Measurements from ENCODE around the gene USP31.

The USP31 gene
- total RNA-seq: 19.1 to 19.8 reads per million in 2 donors

- peak; percentile 84 for DNase-seq
Observed at GRCh38 chr16:23149267-23149992, at the start of gene USP31. TSS of gene USP31 (minus strand) at chr16:23149452. CDS start at chr16:23149270, 182 bp downstream.

DNA sequence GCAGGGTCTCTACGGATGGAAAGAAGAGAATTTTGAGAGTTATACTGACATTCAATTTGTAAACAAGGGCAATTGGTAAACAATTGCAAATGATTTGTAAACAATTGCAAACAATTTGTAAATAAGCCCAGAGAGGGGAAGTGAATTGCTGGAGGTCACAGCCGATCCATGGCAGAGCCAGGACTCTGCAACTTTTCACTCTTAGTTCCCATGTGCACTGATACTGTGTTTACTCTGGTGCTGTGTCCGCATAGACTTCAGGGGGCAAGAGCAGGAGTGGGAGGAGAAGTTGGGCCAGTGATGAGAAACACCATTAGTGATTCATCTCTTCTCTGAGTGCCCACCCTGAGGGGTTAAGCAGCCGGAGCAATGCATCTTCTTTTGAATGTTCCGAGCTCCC, 47.3 kb upstream of the USP31 start:
- no peak for DNase-seq

DNA sequence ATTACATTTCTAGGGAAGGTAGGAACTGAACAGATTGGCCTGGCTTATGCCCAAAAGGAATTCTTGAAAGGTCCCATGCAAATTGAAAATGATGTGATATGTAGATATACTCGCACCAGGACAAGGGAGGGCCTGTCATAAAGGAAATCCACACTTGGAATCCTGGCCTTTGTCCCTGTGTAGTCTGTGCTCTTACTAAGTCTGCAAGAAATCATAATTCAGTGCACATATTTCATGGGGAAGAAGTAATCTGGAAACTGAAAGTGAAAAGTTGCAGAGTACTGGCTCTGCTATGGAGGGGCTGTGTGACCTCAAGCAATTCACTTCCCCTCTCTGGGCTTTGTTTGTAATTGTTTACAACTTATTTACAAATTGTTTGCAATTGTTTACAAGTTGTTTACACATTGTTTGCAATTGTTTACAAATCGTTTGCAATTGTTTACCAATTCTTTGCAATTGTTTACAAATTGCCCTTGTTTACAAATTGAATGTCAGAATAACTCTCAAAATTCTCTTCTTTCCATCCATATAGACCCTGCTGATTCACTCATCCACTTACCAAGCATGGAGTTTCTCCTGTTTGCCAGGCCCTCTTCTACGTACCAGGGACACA, 46.2 kb upstream of the USP31 start:
- DNase-seq: no peak

DNA sequence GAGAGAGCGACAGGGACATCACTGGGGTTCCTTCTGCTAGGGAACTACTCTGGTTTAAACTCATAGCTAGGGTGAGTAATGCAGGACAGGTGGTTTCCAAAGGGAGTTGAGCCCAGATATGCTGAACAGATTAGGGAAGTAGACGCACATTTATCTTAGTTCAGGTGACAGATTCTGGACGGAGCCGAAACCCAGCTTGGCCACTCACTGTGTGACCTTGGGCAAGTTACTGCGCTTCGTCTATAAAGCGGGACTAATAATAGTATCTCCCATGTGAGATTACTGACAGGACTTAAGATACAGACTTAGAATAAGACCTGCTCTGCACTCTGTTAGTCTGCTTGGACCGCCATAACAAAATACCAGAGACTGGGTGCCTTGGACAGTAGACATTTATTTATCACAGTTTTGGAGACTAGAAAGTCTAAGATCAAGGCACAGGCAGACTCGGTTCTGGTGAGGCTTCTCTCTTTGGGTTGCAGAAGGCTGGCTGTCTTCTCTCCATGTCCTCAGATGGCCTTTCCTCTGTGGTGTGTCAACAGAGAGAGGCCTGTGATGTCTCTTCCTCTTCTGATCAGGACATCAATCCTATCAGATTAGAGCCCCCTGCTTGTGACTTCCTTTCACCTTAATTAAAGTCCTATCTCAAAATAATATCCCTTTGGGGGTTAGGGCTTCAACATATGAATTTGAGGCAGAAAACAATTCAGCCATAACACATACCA, 45.4 kb upstream of the USP31 start:
- no peak for DNase-seq

- no peak for DNase-seq
Observed at GRCh38 chr16:23188911-23189310, 39.7 kb upstream of the USP31 start.

DNA sequence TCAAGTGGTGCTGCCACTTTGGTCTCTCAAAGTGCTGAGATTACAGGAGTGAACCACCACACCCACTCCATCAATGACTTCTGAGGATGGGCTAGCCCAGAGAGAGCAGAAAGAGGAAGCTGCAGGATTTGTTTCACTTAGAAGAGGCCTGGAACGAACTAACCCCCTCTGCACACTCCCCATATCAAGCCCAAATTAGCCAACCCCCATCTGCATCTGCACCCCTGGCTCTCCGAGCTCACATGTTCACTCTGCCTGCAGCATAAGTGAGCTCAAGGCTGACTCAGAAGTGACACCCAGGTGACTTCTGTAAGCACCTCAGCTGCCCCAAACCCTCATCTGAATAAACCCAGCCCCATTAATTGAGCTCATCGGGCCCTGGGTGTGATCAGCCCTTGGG, 38.1 kb upstream of the USP31 start:
- DNase-seq: no peak

DNA sequence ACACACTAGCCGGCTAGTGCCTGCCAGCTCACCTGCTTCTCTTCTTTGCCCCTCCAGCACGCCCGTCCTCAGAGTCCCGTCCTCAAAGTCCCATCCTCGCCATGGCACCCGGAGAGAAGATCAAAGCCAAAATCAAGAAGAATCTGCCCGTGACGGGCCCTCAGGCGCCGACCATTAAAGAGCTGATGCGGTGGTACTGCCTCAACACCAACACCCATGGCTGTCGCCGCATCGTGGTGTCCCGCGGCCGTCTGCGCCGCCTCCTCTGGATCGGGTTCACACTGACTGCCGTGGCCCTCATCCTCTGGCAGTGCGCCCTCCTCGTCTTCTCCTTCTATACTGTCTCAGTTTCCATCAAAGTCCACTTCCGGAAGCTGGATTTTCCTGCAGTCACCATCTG, 36.9 kb upstream of the USP31 start:
- DNase-seq: no peak

GRCh38 chr16:23185656-23186055, 36.4 kb upstream of the USP31 start:
- no peak for DNase-seq

DNA sequence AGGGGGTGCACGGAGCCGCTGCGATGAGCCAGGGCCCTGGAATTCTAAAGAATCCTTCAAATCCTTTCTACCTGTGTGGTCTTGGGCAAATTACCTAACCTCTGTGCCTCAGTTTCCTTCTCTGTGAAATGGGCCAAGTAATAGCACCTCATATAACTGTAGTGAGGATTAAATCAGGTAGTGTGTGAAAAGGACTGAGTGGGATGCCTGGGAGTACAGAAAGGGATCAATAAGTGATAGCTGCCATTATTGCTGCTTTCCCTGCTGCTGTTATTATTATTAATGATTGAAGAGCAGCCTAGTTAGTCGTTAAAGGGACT, 34.3 kb upstream of the USP31 start:
- no peak for DNase-seq

DNA sequence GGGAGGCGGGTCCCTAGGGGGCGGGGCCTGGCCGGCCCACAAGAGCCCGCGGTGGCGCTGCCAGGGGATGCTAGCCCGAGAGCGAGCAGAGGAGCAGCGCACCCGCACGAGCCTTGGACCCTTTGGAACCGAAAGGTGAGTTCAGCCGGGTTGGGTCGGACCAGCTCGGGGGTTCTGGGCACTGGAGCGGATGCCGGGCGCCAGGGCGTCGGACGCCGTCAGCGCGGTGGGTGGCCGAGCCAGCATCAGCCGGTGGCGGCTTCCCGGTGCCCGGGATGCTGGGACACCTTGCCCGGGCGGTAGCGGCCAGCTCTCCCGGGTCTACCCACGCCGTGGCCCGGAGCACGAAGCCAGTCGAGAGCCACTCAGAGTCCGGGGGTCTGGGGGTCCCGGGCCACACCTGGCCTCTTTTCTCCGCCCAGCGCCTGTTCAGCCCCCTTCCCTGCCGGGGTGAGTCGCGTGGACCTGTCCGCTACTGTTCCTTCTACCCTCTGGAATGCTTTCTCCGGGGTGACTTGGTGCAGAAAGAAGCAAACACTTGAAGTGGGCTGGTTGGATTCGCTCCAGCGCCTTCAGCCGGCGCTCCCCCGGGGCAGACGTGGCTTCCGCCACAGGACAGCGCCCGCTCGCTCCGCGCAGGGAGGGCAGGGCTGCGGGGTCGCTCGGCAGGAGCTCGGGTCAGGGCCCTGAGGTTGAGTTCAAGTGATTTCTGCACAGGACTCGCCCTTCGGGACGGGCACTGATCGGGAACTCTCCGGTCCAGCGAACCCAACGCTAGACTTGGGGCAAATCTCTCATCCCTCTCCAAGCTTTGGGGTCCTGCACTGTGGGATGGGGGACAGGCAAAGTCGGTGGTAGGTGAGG, 33.7 kb upstream of the USP31 start, which contains the start of gene SCNN1G:
SCNN1G (plus strand) TSS at position 67 of the 864 bp plus-strand sequence. CDS start 3,527 bp downstream, outside the sequence.
- no peak for DNase-seq

GRCh38 chr16:23182206-23182678, 33.0 kb upstream of the USP31 start:
- DNase-seq: peak; percentile 32

DNA sequence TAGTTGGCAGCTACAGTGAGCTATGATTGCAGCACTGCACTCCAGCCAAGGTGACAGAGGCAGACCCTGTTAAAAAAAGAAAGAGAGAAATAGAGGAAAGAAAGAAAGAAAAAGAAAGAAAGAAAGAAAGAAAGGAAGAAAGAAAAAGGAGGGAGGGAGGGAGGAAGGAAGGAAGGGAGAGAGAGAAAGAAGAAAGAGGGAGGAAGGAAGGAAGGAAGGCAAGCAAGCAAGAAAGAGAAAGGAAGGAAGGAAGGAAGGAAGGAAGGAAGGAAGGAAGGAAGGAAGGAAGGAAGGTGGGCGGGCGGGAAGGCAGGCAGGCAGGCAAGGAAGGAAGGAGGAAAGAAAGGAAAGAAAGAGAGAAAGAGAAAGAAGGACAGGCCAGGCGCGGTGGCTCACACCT, 32.3 kb upstream of the USP31 start:
- no peak for DNase-seq

DNA sequence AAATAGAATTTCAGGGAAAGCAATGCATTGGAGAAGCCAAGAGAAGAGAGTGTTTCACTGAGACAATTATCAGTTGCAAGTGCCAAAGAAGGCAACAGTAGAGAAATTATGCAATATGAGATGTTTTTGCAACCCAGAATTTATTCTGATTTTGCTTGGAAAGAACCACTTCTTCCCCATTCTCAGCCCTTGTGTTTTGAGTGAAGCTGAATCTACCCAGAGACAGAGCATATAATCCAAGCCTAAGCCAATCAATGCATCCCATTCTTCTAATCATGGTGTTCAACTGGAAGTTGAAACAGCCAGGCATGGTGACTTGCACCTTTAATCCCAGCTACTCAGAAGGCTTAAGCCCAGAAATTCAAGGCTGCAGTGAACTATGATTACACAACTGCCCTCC, 26.4 kb upstream of the USP31 start:
- no peak for DNase-seq

- no peak for DNase-seq
Observed at GRCh38 chr16:23174622-23175021, 25.4 kb upstream of the USP31 start.

DNA sequence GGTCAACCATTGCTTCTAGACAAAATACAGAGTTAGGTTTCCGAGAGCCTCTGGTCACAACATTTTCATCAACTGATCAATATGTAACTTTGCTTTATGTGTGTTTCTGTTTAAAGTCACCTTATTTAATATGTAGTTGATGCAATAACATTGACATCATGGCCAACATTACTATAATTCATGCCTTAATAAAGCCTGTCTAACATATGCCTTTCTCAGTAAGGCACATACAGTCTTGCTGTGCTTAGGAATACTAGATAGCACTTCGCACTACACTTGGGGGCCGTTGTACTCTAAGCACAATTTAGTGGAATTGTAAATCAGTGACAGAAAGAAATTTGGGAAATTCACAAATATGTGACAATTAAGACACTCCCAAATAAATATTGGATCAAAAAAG, 23.7 kb upstream of the USP31 start:
- DNase-seq: no peak

GRCh38 chr16:23172583-23172982, 23.3 kb upstream of the USP31 start:
- DNase-seq: no peak

DNA sequence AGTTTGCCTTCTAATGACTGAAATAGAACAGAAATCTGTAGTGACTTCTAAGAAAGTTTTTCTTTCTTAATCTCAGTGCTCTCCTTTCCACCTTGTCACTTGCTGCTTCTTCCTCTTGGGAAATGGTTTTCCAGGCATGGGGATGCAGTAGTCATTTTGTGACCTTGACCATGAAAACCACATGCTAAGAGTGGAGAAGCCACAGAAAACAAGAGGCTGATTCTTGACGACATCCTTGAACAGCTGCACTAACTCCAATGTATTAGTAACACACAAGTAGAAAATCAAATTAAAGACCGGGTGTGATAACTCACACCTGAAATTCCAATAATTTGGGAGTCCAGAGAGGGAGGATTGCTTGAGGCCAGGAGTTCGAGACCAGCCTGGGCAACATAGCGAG, 15.5 kb upstream of the USP31 start:
- no peak for DNase-seq

GRCh38 chr16:23163921-23164320, 14.7 kb upstream of the USP31 start:
- no peak for DNase-seq

- no peak for DNase-seq
Observed at GRCh38 chr16:23160574-23160973, 11.3 kb upstream of the USP31 start.

- DNase-seq: no peak
Observed at GRCh38 chr16:23160082-23160481, 10.8 kb upstream of the USP31 start.

- DNase-seq: no peak
Observed at GRCh38 chr16:23158114-23158513, 8.9 kb upstream of the USP31 start.

DNA sequence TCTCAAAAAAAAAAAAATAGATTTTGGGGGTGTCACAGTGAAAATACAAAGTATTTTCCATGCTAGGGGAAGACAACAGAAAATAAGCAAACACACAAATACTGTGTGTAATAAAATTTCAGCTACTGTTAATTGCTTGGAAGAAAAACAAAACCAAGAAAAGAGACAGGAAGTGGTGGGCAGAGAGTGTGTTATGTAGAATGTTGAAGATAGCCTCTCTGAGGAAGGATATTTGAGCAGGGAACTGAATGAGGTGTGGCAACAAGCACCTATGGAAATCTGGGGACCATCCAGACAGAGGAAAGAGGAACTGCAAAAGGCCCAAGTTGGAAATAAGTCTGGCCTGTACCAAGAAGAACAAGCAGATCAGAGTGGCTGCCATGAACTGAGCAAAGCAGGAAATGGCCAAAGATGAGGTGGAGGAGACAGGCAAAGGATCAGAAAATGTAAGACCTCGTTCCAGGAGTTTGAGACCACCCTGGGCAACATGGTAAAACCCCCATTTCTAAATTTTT, 7.8 kb upstream of the USP31 start:
- no peak for DNase-seq

GRCh38 chr16:23156110-23156509, 6.9 kb upstream of the USP31 start:
- DNase-seq: no peak

Data from activated gamma-delta T cell (primary cell).